Peyer's patch (tissue), 4 donors: ENCODE measurements around the gene CPA5.

Source experiments
- POLR2A ChIP-seq, 2 donors: fragments of 450-650 bp; IDR thresholded peaks; one replicate each; pipeline ENCODE4 v1.5.1; 2017; ENCODE audit warnings: antibody characterized with exemption in 2 of 2, mild to moderate bottlenecking in 2 of 2, moderate library complexity in 2 of 2
- TF ChIP-seq, protein P1 (sequence below), 6 experiments: fragments of 450-650 bp in 4 of 6; fragments of 200-600 bp in 2 of 6; sonication (generic) in 1 of 6; IDR thresholded peaks; one replicate each; pipeline ENCODE4 v1.5.1; 2017 to 2019; ENCODE audit warnings: antibody characterized with exemption in 6 of 6, mild to moderate bottlenecking in 3 of 6, moderate library complexity in 1 of 6

DNA sequence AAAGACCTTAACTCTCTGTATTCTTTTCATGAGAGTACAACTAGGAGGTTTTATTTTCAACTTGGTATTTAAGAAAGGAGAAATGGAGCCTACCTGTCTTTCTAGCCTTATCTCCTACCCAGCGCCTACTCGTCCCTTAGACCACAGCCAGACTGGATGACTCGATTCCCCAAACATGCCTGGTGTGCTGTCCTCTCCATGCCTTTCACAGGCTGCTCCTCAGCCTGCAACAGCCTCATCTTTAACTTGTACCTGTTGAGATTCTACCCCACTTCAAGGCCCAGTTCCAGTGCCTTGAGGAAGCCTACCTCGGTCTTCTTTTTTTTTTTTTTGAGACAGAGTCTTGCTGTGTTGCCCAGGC, 65.1 kb downstream of the CPA5 start:
- TF ChIP-seq, protein P1, sequence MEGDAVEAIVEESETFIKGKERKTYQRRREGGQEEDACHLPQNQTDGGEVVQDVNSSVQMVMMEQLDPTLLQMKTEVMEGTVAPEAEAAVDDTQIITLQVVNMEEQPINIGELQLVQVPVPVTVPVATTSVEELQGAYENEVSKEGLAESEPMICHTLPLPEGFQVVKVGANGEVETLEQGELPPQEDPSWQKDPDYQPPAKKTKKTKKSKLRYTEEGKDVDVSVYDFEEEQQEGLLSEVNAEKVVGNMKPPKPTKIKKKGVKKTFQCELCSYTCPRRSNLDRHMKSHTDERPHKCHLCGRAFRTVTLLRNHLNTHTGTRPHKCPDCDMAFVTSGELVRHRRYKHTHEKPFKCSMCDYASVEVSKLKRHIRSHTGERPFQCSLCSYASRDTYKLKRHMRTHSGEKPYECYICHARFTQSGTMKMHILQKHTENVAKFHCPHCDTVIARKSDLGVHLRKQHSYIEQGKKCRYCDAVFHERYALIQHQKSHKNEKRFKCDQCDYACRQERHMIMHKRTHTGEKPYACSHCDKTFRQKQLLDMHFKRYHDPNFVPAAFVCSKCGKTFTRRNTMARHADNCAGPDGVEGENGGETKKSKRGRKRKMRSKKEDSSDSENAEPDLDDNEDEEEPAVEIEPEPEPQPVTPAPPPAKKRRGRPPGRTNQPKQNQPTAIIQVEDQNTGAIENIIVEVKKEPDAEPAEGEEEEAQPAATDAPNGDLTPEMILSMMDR (IDR thresholded peaks at IDR 0.05): no peak
- TF ChIP-seq POLR2A (IDR thresholded peaks at IDR 0.05): no peak
